HCT116 (cell line): ENCODE data around the gene PPP1R16B.

ENCODE experiments used
- ELF1 ChIP-seq: IDR thresholded peaks from 2 replicates; pipeline ENCODE4 v1.6.1; 2012; ENCODE audit warnings: low read depth, borderline replicate concordance
- EZH2phosphoT487 ChIP-seq: fragments of 200-600 bp; IDR thresholded peaks from 2 replicates; pipeline ENCODE4 v1.6.1; 2018; ENCODE audit warnings: antibody characterized with exemption, borderline replicate concordance
- POLR2A ChIP-seq: IDR thresholded peaks from 2 replicates; pipeline ENCODE4 v1.7.0; 2011; ENCODE audit warnings: borderline replicate concordance; ENCODE audit not compliant: insufficient read depth, insufficient read length; ENCODE audit errors: extremely low read depth
- SP1 ChIP-seq: IDR thresholded peaks from 2 replicates; pipeline ENCODE4 v1.6.1; 2012; ENCODE audit warnings: low read depth
- ZNF274 ChIP-seq: fragments of 200-500 bp; sonication (Bioruptor generic); IDR thresholded peaks from 2 replicates; pipeline ENCODE4 v1.6.1; 2014; ENCODE audit warnings: mild to moderate bottlenecking, low read depth, low read length, inconsistent platforms
- TF ChIP-seq, protein P1 (sequence below), 3 experiments: fragments of 200-600 bp in 1 of 3; sonication (generic) in 1 of 3; IDR thresholded peaks in 2 of 3; conservative IDR thresholded peaks in 1 of 3; 2 replicates each; pipeline ENCODE4 v1.5.1; 2012 to 2017; ENCODE audit warnings: low read depth in 2 of 3, low read length in 2 of 3, antibody characterized with exemption in 1 of 3, borderline replicate concordance in 1 of 3, control low read depth in 1 of 3, mild to moderate bottlenecking in 1 of 3, mixed read lengths in 1 of 3, mixed run types in 1 of 3, moderate library complexity in 1 of 3; ENCODE audit not compliant: insufficient read depth in 1 of 3
- TF ChIP-seq, protein P2 (sequence below): IDR thresholded peaks from 2 replicates; pipeline ENCODE4 v1.6.1; 2012
- TF ChIP-seq, protein P3 (sequence below): IDR thresholded peaks from 2 replicates; pipeline ENCODE4 v1.6.1; 2012

DNA sequence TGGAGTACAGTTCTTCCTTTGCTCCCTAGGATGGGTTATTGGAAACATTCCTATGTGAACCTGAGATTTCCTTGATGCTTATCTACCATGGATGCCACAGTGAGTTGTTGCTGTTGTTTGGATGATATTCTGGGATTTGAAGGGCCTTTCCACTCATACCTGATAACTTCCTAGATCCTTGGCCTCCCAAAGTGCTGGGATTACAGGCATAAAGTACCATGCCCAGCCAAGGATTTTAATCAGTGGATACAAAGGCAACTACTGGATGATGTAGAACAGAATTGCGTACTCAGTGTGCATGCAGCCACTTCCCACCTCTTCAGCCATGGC is 20.0 kb downstream of the PPP1R16B start:
- TF ChIP-seq ELF1 = no peak
- TF ChIP-seq, protein P1, sequence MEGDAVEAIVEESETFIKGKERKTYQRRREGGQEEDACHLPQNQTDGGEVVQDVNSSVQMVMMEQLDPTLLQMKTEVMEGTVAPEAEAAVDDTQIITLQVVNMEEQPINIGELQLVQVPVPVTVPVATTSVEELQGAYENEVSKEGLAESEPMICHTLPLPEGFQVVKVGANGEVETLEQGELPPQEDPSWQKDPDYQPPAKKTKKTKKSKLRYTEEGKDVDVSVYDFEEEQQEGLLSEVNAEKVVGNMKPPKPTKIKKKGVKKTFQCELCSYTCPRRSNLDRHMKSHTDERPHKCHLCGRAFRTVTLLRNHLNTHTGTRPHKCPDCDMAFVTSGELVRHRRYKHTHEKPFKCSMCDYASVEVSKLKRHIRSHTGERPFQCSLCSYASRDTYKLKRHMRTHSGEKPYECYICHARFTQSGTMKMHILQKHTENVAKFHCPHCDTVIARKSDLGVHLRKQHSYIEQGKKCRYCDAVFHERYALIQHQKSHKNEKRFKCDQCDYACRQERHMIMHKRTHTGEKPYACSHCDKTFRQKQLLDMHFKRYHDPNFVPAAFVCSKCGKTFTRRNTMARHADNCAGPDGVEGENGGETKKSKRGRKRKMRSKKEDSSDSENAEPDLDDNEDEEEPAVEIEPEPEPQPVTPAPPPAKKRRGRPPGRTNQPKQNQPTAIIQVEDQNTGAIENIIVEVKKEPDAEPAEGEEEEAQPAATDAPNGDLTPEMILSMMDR (IDR thresholded peaks at IDR 0.05 in 2 of 3, conservative IDR thresholded peaks at IDR 0.05 in 1 of 3; ENCODE audit: borderline replicate concordance in 1 of 3, insufficient read depth in 1 of 3, low read depth in 2 of 3, low read length in 2 of 3) = no peak
- TF ChIP-seq SP1 = no peak
- TF ChIP-seq, protein P2, sequence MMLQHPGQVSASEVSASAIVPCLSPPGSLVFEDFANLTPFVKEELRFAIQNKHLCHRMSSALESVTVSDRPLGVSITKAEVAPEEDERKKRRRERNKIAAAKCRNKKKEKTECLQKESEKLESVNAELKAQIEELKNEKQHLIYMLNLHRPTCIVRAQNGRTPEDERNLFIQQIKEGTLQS = no peak
- TF ChIP-seq, protein P3, sequence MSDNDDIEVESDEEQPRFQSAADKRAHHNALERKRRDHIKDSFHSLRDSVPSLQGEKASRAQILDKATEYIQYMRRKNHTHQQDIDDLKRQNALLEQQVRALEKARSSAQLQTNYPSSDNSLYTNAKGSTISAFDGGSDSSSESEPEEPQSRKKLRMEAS = no peak
- no peak for TF ChIP-seq POLR2A
- no peak for TF ChIP-seq ZNF274
- TF ChIP-seq EZH2phosphoT487 = no peak
